ENCODE measurements around the gene TGM5.

The TGM5 gene

GRCh38 chr15:43302205-43302817 lies 35.6 kb upstream of the TGM5 start, which contains the start of gene TGM7:
TGM7 (minus strand) TSS chr15:43302255.
- Histone ChIP-seq H3K4me3 (ENCODE audit: insufficient read depth, low read length, poor library complexity, severe bottlenecking) (no peak within 1 kb of the TSS), H3K9me2 (replicated peaks; ENCODE audit: insufficient read depth, low read length) (no peaks in the 10 kb centered on the region), H3K27ac (ENCODE audit: low read depth, low read length) (no peak within 1 kb of the TSS), H3K79me2 (ENCODE audit: insufficient read depth, low read length) (no peaks in the 10 kb centered on the region), H4K20me1 (ENCODE audit: low read depth, low read length) (no peaks in the 10 kb centered on the region), H2AFZ (ENCODE audit: low read depth, low read length, severe bottlenecking) (no peak within 1 kb of the TSS), H3K27me3 (ENCODE audit: low read length) (no peaks in the 10 kb centered on the region), H3K9me3 (ENCODE audit: insufficient read depth, low read length) (no peaks in the 10 kb centered on the region), H3K36me3 (ENCODE audit: low read length) (no peaks in the 10 kb centered on the region), H3F3A (ENCODE audit: insufficient read depth) (no peaks in the 10 kb centered on the region), H3K9ac (ENCODE audit: low read length) (no peak within 1 kb of the TSS), H3K4me2 (ENCODE audit: low read depth, low read length, poor library complexity, severe bottlenecking) (no peak within 1 kb of the TSS)
- no peak for TF ChIP-seq EZH2phosphoT487 (conservative IDR thresholded peaks at IDR 0.05; ENCODE audit: low read length)
- no peak for TF ChIP-seq CTCF (IDR thresholded peaks at IDR 0.05; ENCODE audit: insufficient read depth, low read length, poor library complexity, severe bottlenecking)

- H3K4me2 ChIP-seq (ENCODE audit: low read depth, low read length, poor library complexity, severe bottlenecking), result no peak overlapping the region
- no peak overlapping the region for H3K4me3 ChIP-seq (ENCODE audit: insufficient read depth, low read length, poor library complexity, severe bottlenecking)
- TF ChIP-seq CTCF (IDR thresholded peaks at IDR 0.05; ENCODE audit: insufficient read depth, low read length, poor library complexity, severe bottlenecking), result no peak
- TF ChIP-seq EZH2phosphoT487 (conservative IDR thresholded peaks at IDR 0.05; ENCODE audit: low read length), result no peak
- H3F3A ChIP-seq (ENCODE audit: insufficient read depth), result no peaks in the 10 kb centered on the region
- H3K9me3 ChIP-seq (ENCODE audit: insufficient read depth, low read length), result no peaks in the 10 kb centered on the region
- H3K27ac ChIP-seq (ENCODE audit: low read depth, low read length), result no peak overlapping the region
- no peaks in the 10 kb centered on the region for H3K27me3 ChIP-seq (ENCODE audit: low read length)
- H2AFZ ChIP-seq (ENCODE audit: low read depth, low read length, severe bottlenecking), result no peak overlapping the region
- no peaks in the 10 kb centered on the region for H3K9me2 ChIP-seq (replicated peaks; ENCODE audit: insufficient read depth, low read length)
- H3K79me2 ChIP-seq (ENCODE audit: insufficient read depth, low read length), result no peaks in the 10 kb centered on the region
- H3K36me3 ChIP-seq (ENCODE audit: low read length), result no peaks in the 10 kb centered on the region
- no peaks in the 10 kb centered on the region for H4K20me1 ChIP-seq (ENCODE audit: low read depth, low read length)
- H3K9ac ChIP-seq (ENCODE audit: low read length), result no peak overlapping the region
Observed at GRCh38 chr15:43299884-43300283, 33.2 kb upstream of the TGM5 start.

GRCh38 chr15:43299411-43299810 lies 32.7 kb upstream of the TGM5 start:
- Histone ChIP-seq H3K4me2 (ENCODE audit: low read depth, low read length, poor library complexity, severe bottlenecking) (no peak overlapping the region), H3K4me3 (ENCODE audit: insufficient read depth, low read length, poor library complexity, severe bottlenecking) (no peak overlapping the region), H3K27ac (ENCODE audit: low read depth, low read length) (no peak overlapping the region), H3F3A (ENCODE audit: insufficient read depth) (no peaks in the 10 kb centered on the region), H3K9ac (ENCODE audit: low read length) (no peak overlapping the region), H2AFZ (ENCODE audit: low read depth, low read length, severe bottlenecking) (no peak overlapping the region), H3K36me3 (ENCODE audit: low read length) (no peaks in the 10 kb centered on the region), H3K27me3 (ENCODE audit: low read length) (no peaks in the 10 kb centered on the region), H3K79me2 (ENCODE audit: insufficient read depth, low read length) (no peaks in the 10 kb centered on the region), H3K9me2 (replicated peaks; ENCODE audit: insufficient read depth, low read length) (no peaks in the 10 kb centered on the region), H3K9me3 (ENCODE audit: insufficient read depth, low read length) (no peaks in the 10 kb centered on the region), H4K20me1 (ENCODE audit: low read depth, low read length) (no peaks in the 10 kb centered on the region)
- TF ChIP-seq EZH2phosphoT487 (conservative IDR thresholded peaks at IDR 0.05; ENCODE audit: low read length) (no peak), CTCF (IDR thresholded peaks at IDR 0.05; ENCODE audit: insufficient read depth, low read length, poor library complexity, severe bottlenecking) (no peak)

All from SU-DHL-6 (cell line).